Measurements from ENCODE around the gene POLR1G.

GRCh38 chr19:45445139-45445538 is 38.7 kb downstream of the POLR1G start:
- no peak for TF ChIP-seq USF2 (IDR thresholded peaks at IDR 0.05)
- TF ChIP-seq REST (IDR thresholded peaks at IDR 0.05): no peak
- TF ChIP-seq CTCF (IDR thresholded peaks at IDR 0.05): no peak
- TF ChIP-seq, protein P1, sequence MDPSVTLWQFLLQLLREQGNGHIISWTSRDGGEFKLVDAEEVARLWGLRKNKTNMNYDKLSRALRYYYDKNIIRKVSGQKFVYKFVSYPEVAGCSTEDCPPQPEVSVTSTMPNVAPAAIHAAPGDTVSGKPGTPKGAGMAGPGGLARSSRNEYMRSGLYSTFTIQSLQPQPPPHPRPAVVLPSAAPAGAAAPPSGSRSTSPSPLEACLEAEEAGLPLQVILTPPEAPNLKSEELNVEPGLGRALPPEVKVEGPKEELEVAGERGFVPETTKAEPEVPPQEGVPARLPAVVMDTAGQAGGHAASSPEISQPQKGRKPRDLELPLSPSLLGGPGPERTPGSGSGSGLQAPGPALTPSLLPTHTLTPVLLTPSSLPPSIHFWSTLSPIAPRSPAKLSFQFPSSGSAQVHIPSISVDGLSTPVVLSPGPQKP (IDR thresholded peaks at IDR 0.05; ENCODE audit: low read depth, low read length): no peak
- TF ChIP-seq RAD21 (conservative IDR thresholded peaks at IDR 0.05 in 1 of 2, IDR thresholded peaks at IDR 0.05 in 1 of 2): no peak
- TF ChIP-seq MAX (IDR thresholded peaks at IDR 0.05): no peak
- no peak for TF ChIP-seq RCOR1 (IDR thresholded peaks at IDR 0.05; ENCODE audit: low read depth, low read length)
- no peak for TF ChIP-seq JUNB (IDR thresholded peaks at IDR 0.05)
- TF ChIP-seq TFCP2L1 (CRISPR knock-in tag; IDR thresholded peaks at IDR 0.05): no peak
- TF ChIP-seq SMC3 (IDR thresholded peaks at IDR 0.05): no peak
- no peak for TF ChIP-seq EP300 (IDR thresholded peaks at IDR 0.05)
- TF ChIP-seq KDM5A (IDR thresholded peaks at IDR 0.05): no peak
- no peak for TF ChIP-seq RFX5 (IDR thresholded peaks at IDR 0.05)

Data from A549 (cell line).